Stimulated activated CD8-positive, alpha-beta memory T cell treated with anti-CD3 and anti-CD28 coated beads, Interleukin-4, amount 100 ng/mL, for 48 hours (primary cell): ENCODE data around the gene KMT2C.

Experiments used
- DNase-seq: peaks from one replicate; pipeline ENCODE4 v3.0.0-alpha.2; 2020

The KMT2C gene

GRCh38 chr7:152090747-152091146, 345.1 kb downstream of the KMT2C start:
- DNase-seq, result no peak

- DNase-seq, result no peak
Measured at GRCh38 chr7:152089183-152089582, 346.6 kb downstream of the KMT2C start.

- no peak for DNase-seq
Measured at GRCh38 chr7:152086513-152086912, 349.3 kb downstream of the KMT2C start.

GRCh38 chr7:152085131-152085530, 350.7 kb downstream of the KMT2C start:
- no peak for DNase-seq
